Activated CD4-positive, CD25-positive, alpha-beta regulatory T cell treated with anti-CD3 and anti-CD28 coated beads, Interleukin-2, amount 50 U/mL, for 16 hours (primary cell): ENCODE measurements around the gene HS3ST5.

Source experiments
- DNase-seq: peaks from one replicate; pipeline ENCODE4 v3.0.0-alpha.2; 2020; ENCODE audit warnings: low read depth, low spot score

The HS3ST5 gene, protein sequence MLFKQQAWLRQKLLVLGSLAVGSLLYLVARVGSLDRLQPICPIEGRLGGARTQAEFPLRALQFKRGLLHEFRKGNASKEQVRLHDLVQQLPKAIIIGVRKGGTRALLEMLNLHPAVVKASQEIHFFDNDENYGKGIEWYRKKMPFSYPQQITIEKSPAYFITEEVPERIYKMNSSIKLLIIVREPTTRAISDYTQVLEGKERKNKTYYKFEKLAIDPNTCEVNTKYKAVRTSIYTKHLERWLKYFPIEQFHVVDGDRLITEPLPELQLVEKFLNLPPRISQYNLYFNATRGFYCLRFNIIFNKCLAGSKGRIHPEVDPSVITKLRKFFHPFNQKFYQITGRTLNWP

DNA sequence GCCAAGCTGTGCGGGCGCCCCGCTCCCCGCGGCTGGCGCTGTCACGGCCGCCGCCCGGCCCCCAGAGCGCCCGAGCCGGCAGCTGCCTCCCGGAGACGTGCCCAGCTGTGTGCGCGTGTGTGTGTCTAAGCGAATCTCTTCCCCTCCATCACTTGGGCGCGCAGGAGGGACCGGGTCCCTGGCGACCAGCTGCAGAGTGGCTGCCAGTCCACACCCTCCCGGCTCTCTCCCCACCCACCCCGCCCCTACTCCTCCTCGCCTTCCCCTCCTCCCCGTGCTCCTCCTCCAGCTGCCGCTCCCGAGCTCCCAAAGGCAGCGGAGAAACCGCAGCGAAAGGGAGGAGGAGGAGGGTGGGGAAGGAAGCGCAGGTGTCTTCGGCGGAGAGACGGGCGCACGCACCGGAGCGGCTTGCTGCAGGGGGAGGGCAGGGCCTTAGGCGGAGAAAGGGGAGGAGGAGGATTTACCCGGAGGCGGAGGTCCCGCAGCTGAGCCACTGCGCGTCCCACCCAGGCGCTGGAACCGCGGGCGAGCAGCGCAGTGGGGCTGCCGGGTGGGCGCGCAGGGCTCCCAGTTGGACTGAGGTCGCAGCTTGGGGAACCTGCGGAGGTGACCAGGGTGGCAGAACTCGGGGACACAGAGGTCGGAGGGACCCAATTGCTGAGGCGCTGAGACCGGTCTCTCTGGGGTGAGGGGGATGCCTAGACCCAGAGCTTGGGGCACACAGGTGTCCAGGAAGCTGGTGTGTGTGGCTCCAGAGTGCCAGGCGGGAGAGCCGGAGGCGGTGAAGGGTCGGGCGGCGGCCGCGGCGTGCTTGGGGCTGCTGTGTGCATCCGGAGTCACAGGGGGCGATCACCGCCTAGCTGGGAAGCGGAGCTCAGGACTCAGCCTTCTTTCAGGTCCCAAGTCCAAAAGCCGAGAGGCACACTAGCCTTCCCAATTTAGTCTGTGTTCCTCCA, at the start of gene HS3ST5:
HS3ST5 (minus strand) TSS at position 198 of the 956 bp plus-strand sequence. CDS start 280,178 bp downstream, outside the sequence.
- DNase-seq, result no peak

DNA sequence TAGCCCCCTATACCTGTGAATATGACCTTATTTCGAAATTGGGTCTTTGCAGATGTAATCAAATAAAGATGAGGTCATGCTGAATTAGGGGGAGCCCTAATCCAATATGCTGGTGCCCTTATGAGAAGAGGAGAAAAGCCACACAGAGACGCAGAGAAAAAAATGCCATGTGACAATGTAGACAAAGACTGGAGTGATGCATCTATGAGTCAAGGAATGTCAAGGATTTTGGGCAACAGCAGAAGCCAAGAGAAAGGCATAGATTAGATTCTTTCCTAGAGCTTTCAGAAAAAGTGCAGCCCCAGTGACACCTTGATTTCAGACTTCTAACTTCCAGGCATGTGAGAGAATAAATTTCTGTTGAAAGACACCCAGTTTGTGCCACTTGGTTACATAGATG, 47.4 kb upstream of the HS3ST5 start:
- no peak for DNase-seq

DNA sequence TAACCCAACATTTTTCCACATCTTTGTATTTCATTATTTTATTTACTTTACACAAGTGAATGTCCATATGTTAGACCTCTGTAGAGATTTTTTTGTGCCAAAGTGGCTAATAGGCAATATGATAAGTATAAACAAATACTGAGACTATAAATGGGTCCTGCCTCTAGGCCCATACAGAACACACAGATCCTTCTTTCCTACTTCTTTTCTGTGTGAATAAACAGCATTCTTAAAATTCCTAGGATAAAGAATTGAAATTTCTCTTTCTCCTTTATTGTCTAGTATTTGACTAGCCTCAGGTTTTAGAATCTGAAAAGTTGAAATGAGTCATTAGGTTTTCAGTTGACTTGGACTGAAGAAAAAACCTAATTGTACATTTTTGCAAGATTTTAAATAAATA, 46.3 kb upstream of the HS3ST5 start:
- no peak for DNase-seq

DNA sequence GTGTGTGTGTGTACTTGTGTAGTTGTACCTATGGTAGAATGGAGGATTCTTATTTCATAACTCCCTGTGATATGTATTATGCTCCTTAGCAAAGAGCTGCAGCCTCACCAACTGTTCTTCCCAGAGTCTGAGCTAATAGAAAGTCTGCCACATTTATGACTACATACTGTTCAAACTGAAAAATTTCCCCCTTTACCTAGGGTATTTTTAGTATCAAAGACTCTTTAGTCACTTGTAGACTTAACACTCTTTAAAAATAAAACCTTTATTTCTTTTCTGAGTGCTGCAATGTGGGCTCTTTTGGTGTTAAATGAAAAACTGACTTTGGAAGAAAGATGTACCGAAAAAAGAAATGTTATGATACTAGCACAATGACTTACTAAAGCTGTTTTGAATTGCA, 39.6 kb upstream of the HS3ST5 start:
- no peak for DNase-seq

DNA sequence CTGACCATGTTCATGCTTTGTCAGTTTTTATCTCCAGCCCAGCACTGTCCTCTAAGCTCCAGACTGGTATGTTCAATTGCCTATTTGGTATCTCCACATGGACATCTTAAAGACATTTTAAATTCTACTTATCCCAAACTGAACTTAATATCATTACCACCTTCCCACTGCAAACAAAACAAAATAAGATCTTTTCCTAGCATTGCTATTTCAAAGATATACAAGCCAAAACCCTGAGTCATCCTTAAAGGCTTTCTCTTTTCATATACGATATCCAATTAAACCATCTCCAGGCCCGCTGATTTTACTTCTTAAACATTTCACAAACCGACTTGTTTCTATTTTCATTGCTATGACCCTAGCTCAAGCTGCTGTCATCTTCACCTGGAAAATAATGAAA, 35.1 kb upstream of the HS3ST5 start:
- DNase-seq, result no peak

DNA sequence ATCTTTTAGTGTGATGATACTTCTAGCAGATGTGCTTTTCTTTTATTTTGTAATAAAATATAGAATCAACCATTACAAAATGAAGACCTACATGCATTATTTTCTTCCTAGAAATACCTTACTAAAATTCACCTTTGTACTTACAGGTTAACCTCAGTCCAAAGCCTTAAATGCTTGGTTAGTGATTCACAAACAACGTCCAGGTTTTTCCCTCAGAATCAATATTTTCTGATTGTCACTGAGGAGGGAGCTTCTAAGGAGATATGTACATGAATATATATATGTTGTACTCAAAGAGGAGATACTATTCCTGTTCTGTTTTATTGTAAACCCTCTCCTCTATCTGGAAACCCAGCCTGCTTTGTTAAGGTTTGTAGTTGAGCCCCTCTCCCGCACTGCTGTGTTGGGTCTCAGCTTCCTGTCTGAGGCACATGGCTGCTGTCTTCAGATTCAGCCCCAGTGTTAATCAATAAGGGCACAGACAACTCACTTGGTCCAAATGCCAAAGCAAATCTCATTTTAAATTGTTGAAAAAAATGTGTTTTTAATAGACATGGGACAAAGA, 33.9 kb upstream of the HS3ST5 start:
- no peak for DNase-seq

DNA sequence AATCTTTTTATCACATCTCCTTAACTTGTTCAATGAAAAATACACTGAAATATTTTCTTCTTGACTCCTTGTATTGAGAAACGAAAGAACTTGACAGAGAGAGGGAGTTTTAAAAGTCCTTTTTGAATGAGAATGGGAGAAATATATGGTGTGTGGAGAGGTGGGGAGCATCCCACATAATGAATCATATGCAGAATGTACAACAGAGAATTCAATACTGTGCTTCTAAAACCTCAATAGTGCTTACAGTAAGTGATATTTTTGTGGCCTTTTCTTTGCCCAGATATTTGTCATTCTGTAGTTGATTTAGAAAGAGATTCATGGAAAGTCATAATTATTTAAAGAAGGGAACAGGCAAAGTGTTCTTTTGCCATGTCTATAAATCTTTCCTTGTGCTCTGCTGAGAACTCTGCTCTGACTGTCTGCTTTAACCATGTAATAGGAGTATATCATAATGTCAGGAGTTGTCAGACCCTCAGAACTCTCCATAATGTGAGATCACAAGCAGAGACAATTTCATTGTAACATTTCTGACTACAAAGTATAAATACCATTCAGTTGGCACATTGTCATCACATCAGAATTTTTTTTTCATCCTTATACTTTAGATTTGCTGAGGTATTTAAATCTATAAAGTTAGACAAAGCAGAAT, 32.8 kb upstream of the HS3ST5 start:
- DNase-seq, result no peak

DNA sequence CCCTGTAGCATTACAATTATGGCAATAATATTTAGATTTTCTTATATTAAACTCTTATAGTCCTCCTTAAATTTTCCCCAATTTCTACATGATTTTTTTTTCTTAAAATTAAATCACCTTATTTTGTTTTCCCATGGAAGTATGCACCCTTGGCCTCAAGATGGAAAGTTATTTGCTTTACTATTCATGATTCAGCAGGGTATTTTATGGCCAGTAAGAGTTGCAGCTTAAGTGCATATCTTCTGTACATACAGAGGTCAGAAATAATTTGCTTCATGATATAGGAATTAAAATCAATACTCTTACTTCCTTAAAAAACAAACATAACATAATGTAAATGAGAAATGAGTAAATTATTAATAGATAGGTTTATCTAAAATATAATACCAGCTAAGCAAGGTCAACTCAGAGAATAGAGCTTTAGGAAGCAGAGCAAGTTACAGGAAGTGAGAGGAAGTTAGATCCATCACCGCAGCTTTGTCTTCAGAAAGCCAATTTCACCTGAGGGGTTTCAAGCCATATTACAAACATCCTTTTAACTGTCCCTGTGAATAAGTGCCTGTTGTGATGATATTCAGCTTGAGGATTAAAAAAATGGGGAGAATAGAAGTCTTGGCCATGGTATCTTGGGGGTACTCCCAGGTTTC, 24.6 kb upstream of the HS3ST5 start:
- DNase-seq, result no peak

DNA sequence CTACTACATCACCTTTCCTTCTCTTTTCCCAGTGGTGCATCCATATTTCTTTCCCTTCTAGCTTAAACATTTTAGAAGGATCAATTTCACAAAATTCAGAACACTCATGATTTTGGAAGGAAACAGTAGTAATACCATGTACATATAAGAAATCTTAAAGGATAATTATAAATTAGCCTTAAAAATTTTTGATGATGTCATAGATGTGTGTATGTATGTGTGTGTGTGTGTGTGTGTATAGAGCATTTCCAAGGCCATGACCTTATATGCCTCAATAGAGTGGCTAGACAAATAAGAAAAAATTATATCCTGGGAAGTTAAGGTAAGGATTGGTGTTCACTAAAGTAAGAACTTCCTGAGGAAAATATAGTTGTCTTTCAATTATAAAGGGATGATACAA, 24.1 kb upstream of the HS3ST5 start:
- DNase-seq, result no peak

DNA sequence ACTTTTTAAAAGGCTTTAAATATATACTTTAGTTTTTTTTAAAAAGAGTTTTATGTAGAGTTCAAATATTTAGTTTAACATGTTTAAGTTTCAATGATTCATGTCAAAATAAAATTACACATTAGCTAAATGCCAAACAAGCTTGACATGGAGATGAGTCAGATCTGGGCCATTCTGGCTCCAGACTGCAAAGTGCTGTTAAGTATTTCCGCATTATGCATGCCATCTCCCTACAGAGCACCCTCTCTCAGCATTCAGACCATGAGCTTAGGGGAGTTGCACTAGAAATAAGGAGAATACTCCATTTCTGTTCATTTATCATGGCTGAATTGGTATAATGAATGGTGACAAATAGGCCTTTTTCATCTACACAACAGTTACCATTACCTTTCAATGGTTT, 21.5 kb upstream of the HS3ST5 start:
- no peak for DNase-seq

DNA sequence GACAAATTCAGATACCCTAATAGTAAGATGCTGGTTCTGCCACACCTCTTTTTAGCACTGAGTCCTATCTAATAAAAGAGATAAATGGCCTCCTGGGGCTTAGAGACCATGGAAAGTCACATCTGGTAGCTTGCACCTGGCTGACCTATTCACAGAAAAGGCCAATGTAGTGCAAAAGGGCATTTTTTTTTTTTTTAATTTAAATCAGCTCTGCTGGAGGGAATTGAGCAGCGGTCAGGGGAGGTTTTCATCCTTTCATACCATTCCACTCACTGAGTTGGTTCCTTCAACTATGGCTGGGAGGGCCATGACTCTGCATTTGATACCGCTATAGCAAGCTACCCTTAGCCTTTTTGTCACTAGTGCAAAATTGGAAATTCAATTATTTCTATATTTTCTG, 20.1 kb upstream of the HS3ST5 start:
- DNase-seq, result no peak

DNA sequence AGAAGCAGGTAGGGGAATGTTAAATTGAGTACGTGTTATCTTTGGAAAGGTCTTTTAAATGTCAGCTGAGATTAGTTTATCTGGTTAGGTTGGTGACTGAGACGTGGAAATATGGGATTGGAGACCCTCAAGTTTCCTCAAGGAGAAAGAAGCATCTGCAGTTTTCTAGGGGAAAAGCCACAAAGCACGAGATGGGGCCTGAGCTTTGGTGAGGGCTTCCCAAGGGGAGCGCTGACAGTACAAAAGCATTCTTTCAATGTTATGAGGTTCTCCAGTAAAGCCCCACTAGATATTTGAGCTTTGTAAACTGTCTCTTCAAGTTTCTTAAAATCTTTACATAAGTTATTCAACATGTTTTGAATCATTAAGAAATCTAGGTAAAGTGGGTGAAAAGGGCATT, 19.6 kb upstream of the HS3ST5 start:
- no peak for DNase-seq

DNA sequence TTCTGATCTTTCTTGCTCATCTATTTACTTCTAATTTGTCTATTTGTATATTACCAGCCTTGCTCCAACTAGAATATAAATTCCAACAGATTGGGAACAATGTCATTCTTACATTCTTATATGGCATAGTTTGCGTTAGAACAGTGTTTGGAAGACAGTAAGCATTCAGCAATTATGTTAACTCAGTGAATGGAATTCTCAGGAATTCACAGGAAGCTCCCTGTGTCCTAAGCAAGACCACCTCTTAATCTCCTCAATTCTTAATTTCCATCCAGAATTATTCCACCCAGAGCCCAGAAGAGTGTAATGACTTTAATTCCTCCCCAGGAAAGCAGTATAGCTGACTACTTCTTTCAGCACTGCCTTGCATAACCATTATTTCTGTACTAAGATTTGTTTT, 18.2 kb upstream of the HS3ST5 start:
- DNase-seq, result no peak

DNA sequence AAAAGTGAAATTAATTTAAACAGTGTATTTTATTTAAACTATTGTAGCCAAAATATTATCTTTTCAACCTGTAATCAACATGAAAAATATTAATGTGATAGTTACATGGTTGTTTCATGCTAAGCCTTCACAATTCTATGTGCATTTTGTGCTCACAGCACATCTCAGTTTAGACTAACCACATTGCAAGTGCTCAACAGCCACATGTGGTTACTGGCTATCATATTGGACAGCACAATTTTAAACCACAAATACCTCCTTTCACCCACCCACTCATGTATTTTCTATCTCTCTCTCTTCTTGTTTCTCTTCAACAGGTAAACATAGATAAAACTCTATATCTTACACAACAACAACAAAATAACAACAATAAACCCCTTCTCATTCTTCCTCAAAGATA, 12.5 kb upstream of the HS3ST5 start:
- DNase-seq, result no peak

DNA sequence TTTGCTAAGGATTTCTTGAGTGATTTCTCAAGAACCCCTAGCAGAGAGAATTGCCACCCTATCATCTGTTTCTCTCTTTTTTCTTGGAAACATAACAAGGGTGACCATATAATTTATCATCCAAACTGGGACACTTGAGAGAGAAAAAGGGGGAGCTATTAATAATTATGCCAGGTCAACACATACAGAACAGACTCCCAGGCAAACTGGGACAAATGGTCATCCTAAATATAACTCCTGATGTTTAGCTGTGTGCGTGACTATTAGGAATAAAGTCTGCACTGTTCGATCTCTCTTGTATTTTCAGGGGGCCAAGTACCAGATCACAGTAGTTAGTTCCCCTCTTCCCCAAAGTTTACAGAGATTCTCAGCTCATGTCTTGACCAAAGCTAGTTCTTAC, 11.7 kb upstream of the HS3ST5 start:
- DNase-seq, result no peak

DNA sequence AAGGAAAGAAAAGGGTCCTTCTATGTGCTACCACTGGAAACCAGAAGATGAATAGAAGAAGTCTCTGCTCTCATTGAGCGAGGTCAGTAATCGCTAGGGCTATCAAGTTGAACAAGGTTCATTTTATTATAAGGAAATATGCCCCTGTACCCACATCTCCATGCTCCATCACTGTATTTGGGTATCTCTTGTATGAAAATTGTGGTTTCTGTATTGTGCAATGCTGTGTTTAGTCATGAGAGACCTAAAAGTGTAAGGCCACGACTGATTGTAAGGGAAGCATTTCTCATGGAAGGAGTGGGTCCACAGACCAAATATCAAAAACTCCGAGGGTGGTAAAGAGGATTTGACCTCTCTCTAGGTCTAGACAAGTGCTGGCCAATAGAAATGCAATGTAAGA, 3.6 kb upstream of the HS3ST5 start:
- no peak for DNase-seq

DNA sequence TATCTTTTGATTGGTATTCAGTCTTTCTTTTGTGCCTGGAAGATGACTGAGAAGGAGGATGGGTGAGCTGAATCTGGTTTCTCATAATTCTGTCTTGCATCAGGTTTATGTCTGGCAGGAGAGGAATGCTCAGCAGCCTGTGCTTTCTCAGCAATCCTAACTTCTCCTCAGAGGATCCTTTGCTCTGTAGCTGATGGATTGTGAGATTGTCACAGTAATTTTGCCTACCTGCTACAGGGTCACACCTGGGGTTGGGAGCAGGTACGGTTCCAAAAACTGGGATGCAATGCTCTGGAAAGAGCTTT, 2.1 kb upstream of the HS3ST5 start:
- no peak for DNase-seq

DNA sequence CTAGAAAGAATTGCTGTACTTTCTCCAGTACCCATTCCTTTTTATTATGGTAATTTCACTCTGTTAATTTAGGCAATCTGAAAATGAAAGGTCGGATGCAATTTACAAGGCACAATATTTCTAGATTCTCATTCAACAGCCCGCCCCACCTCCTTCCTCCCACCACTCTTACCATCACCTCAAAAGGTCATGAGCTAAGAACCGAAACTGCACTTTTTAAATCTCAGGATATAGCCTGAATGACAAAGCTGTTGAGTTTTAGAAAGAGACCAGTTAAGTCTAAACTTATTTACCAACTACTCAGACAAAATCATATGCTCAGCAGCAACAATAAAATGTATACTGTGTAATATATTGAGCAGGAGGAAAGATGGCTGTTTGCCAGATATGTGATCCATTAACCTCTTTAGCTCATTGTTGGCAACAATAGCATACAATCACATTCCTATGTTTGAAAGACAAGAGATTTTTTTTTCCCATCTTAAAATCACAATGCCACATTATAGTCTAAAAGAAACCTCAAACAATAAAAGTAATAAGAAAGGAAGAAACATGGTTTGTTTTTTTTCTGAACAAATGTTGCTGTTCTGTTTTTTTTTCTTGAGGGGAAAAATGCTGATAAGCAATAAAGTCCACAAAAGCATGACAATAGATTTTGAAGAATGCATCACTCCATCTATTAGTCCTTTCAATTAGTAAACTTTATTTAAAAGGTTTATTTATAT, 1.6 kb upstream of the HS3ST5 start:
- DNase-seq, result no peak

DNA sequence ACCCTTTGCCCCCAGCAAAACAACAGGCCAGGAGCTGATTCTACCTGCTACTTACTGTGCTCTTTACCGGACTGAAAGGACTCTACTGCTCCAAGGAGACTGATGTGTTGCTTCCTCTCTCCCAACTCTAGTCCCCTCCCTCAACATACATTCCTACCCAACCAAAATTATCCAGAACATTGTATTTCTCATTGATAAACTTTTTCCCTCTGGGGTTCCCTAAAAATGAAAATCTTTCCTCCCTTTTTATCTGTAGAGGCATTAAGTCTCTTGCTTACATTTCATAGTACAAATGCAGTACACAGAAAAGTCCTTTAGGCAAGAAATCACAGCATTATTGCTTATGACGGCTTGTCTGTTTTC, 940 bp upstream of the HS3ST5 start:
- no peak for DNase-seq

DNA sequence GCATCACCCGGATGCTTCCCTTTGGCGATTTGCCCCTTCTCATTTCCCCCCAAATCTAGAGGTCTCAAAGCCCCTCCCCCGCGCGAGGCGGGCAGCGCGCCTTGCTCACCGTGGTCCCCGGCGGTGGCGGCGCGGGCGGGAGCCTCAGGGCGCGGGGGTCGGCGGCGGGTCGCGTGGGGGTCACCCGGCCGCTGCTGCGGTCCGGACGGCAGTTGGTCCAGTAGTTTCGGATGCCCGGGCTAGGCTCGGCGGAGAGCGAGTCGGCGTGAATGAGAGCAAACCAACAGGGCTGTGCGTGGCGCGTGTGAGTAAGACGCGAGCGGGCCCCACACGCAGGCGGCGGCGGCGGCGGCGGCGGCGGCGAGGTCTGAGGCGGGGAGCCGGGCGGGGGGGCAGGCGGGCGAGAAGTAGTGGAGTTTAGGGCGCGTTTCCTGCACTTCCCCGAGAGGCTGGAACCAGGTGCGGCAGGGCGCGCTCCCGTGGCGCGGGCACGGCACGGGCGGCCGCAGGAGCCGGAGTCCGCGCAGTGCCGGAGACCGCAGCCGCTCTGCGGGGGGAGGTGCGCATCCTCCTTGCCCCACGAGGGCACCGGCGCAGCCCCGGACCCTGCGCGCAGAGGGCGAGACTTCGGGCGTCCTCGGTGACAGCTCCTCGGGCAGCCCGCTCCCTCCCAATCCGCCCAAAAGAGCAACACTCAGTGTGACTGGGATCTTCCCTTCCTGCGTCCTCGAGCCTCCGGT, 567 bp downstream of the HS3ST5 start:
- DNase-seq, result no peak
